Kidney epithelial cell (primary cell): ENCODE measurements around the gene TRMT44. TPM values are rescaled to one million over a fixed set of nuclear protein-coding genes. Genes with fewer than 3 reads are reported as not detected.
A peak's percentile ranks its signal among the peaks of the same experiment; 100 is the strongest.

ENCODE experiments used
- DNase-seq: peaks from one replicate; pipeline ENCODE4 v3.0.0-alpha.2; 2010; ENCODE audit warnings: low read depth
- H3K27me3 ChIP-seq: 2 replicates; pipeline ENCODE4 v1.6.0; 2011; ENCODE audit warnings: low read length; ENCODE audit not compliant: control insufficient read depth, insufficient read depth
- H3K36me3 ChIP-seq: 2 replicates; pipeline ENCODE4 v1.5.1; 2011; ENCODE audit warnings: low read length; ENCODE audit not compliant: control insufficient read depth, insufficient read depth
- H3K4me3 ChIP-seq: 2 replicates; pipeline ENCODE4 v1.5.1; 2011; ENCODE audit warnings: low read depth, mild to moderate bottlenecking, control low read depth, low read length
- total RNA-seq: library from RNA; depleted of rRNA; stranded (reverse); fragments of >200 nt; gene quantifications from 2 replicates; pipeline ENCODE4 v1.2.3, GENCODE V29; 2015
- TF ChIP-seq, protein P1 (sequence below): IDR thresholded peaks from 2 replicates; pipeline ENCODE4 v1.5.1; 2011; ENCODE audit warnings: mild to moderate bottlenecking, moderate library complexity, low read length, control low read depth, inconsistent platforms; ENCODE audit not compliant: insufficient read depth, poor library complexity, severe bottlenecking

The TRMT44 gene
- total RNA-seq, 1 donor from 2014 or later, result 22.8 TPM

- Histone ChIP-seq H3K27me3 (no peaks in the 10 kb centered on the region), H3K4me3 (peak overlapping the region; percentile 84), H3K36me3 (no peaks in the 10 kb centered on the region)
- TF ChIP-seq, protein P1, sequence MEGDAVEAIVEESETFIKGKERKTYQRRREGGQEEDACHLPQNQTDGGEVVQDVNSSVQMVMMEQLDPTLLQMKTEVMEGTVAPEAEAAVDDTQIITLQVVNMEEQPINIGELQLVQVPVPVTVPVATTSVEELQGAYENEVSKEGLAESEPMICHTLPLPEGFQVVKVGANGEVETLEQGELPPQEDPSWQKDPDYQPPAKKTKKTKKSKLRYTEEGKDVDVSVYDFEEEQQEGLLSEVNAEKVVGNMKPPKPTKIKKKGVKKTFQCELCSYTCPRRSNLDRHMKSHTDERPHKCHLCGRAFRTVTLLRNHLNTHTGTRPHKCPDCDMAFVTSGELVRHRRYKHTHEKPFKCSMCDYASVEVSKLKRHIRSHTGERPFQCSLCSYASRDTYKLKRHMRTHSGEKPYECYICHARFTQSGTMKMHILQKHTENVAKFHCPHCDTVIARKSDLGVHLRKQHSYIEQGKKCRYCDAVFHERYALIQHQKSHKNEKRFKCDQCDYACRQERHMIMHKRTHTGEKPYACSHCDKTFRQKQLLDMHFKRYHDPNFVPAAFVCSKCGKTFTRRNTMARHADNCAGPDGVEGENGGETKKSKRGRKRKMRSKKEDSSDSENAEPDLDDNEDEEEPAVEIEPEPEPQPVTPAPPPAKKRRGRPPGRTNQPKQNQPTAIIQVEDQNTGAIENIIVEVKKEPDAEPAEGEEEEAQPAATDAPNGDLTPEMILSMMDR, result no peak
- no peak for DNase-seq
Observed at GRCh38 chr4:8439914-8440491, 574 bp upstream of the TRMT44 start.

GRCh38 chr4:8441499-8442091 lies 1.0 kb downstream of the TRMT44 start:
- Histone ChIP-seq H3K36me3 (no peaks in the 10 kb centered on the region), H3K27me3 (no peaks in the 10 kb centered on the region), H3K4me3 (peak overlapping the region; percentile 84)
- TF ChIP-seq, protein P1, result no peak
- no peak for DNase-seq

- Histone ChIP-seq H3K36me3 (no peaks in the 10 kb centered on the region), H3K27me3 (no peaks in the 10 kb centered on the region), H3K4me3 (no peak overlapping the region)
- TF ChIP-seq, protein P1, result no peak
- DNase-seq, result no peak
Observed at GRCh38 chr4:8442596-8443358, 2.2 kb downstream of the TRMT44 start.

- no peaks in the 10 kb centered on the region for H3K27me3 ChIP-seq
- H3K4me3 ChIP-seq, result no peak overlapping the region
- no peak for DNase-seq
- no peaks in the 10 kb centered on the region for H3K36me3 ChIP-seq
- TF ChIP-seq, protein P1, result no peak
Observed at GRCh38 chr4:8443801-8444200, 3.2 kb downstream of the TRMT44 start.

DNA sequence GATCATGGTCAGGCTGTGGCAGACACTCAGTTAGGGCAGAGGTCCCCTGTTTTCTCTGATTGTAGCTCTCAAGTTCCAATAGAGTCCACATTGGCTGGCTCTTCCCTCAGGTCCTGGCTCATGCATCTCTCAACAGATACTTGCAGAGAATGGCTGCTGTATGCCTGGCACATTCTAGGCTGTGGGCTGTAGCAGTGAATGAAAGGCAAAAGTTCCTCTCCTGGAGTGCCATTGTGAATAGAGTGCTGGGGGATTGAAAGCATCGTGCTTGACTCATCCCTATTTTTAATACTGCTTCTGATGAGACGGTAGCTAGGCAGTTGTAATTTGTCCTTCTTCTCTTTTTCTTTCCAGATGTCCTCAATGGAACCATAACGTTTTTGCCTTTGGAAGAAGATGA lies 5.5 kb downstream of the TRMT44 start:
- H3K36me3 ChIP-seq, result no peaks in the 10 kb centered on the region
- H3K4me3 ChIP-seq, result no peak overlapping the region
- no peaks in the 10 kb centered on the region for H3K27me3 ChIP-seq
- TF ChIP-seq, protein P1, result no peak
- DNase-seq, result no peak
